ENCODE results near the gene JUN. TPM values are rescaled to one million over a fixed set of nuclear protein-coding genes. Genes with fewer than 3 reads are reported as not detected.
A peak's percentile ranks its signal among the peaks of the same experiment; 100 is the strongest.

The JUN gene
- total RNA-seq, 1 donor = 55.0 TPM

GRCh38 chr1:58746182-58746581, 37.7 kb downstream of the JUN start:
- DNase-seq (ENCODE audit: low read depth) = no peak
- H3K4me3 ChIP-seq (ENCODE audit: low read depth, low read length) = no peak overlapping the region
- no peak for TF ChIP-seq CTCF (IDR thresholded peaks at IDR 0.05; ENCODE audit: insufficient read depth, low read length)

- DNase-seq (ENCODE audit: low read depth) = no peak
- TF ChIP-seq CTCF (IDR thresholded peaks at IDR 0.05; ENCODE audit: insufficient read depth, low read length) = no peak
- H3K4me3 ChIP-seq (ENCODE audit: low read depth, low read length) = no peak overlapping the region
Observed at GRCh38 chr1:58745666-58746065, 38.2 kb downstream of the JUN start.

- no peak for DNase-seq (ENCODE audit: low read depth)
- H3K4me3 ChIP-seq (ENCODE audit: low read depth, low read length) = no peak overlapping the region
- no peak for TF ChIP-seq CTCF (IDR thresholded peaks at IDR 0.05; ENCODE audit: insufficient read depth, low read length)
Observed at GRCh38 chr1:58745117-58745516, 38.7 kb downstream of the JUN start.

GRCh38 chr1:58741678-58742553, 41.9 kb downstream of the JUN start:
- DNase-seq (ENCODE audit: low read depth) = no peak
- TF ChIP-seq CTCF (IDR thresholded peaks at IDR 0.05; ENCODE audit: insufficient read depth, low read length) = no peak
- H3K4me3 ChIP-seq (ENCODE audit: low read depth, low read length) = no peak overlapping the region

GRCh38 chr1:58739856-58740466, 43.9 kb downstream of the JUN start:
- H3K4me3 ChIP-seq (ENCODE audit: low read depth, low read length) = no peak overlapping the region
- peak; percentile 84 for DNase-seq (ENCODE audit: low read depth)
- peak; percentile 70 for TF ChIP-seq CTCF (IDR thresholded peaks at IDR 0.05; ENCODE audit: insufficient read depth, low read length)

GRCh38 chr1:58738876-58739275, 45.0 kb downstream of the JUN start:
- no peak for TF ChIP-seq CTCF (IDR thresholded peaks at IDR 0.05; ENCODE audit: insufficient read depth, low read length)
- H3K4me3 ChIP-seq (ENCODE audit: low read depth, low read length) = no peak overlapping the region
- no peak for DNase-seq (ENCODE audit: low read depth)
